ENCODE data around the gene SPARC. TPM values are rescaled to one million over a fixed set of nuclear protein-coding genes. Genes with fewer than 3 reads are reported as not detected.
A peak's percentile ranks its signal among the peaks of the same experiment; 100 is the strongest.

Gene SPARC
- total and polyA plus RNA-seq, 2 donors (not counting 1 experiment from before 2014, with no cell fraction given): 0.45 TPM; not detected in 1

DNA sequence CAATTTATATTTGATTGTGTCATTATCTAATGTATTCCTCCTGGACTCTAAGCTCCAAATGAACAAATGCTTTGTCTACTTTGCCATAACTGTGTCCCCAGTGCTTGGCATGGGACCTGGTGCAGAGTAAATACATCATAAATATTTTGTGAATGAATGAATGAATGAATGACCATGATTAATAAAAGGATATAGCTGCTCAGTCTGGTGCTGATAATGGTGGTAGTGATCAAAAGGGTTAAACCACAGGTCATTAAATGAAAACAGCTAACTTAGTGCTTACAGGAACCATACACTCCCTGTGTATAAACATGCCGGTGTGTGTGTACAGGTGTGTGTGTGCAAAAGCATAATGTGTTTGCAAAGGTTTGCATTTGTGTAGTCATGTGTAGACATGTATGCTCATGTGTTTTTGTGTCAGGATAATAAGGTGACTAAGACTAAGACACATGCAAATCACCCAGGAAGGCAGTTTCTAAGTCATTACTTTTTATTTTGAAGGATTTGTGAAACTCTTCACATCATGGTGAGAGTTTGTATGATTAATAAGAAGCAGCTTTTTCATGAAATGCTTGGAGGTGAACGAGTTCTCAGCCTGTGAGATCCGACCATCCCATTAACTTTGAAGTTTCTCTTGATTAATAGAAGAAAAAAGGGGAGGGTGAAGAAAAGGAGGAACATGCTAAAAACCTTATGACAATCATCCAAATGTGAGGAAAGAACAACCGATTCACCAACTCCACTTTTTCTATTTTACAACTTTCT lies 24.6 kb downstream of the SPARC start:
- H2AFZ ChIP-seq (ENCODE audit: insufficient read depth, low read depth, low read length, poor library complexity, severe bottlenecking): peak overlapping the region; percentile 51
- H3K9ac ChIP-seq (ENCODE audit: low read length): no peak overlapping the region
- H3K27ac ChIP-seq (ENCODE audit: low read length in 2 of 2): no peak overlapping the region
- H3K4me1 Mint-ChIP-seq: peaks cover 25% of the 10 kb centered on the region
- ATAC-seq (ENCODE audit: low read depth): no peak
- H3K4me3 ChIP-seq (ENCODE audit: control extremely low read depth in 1 of 5, extremely low read depth in 1 of 5, insufficient read depth in 1 of 5, low read depth in 2 of 5, low read length in 4 of 5): no peak overlapping the region
- intact Hi-C loops (cut with micrococcal nuclease): no loop called here
- no peaks in the 10 kb centered on the region for H3K9me3 Mint-ChIP-seq (ENCODE audit: insufficient read depth)
- H3K9me3 ChIP-seq (ENCODE audit: control extremely low read depth in 1 of 3, control insufficient read depth in 2 of 3, insufficient read depth in 1 of 3, low read length in 2 of 3): no peaks in the 10 kb centered on the region
- no peaks in the 10 kb centered on the region for H4K20me1 ChIP-seq (ENCODE audit: control insufficient read depth, insufficient read depth, low read length, poor library complexity, severe bottlenecking)
- WGBS (ENCODE audit: insufficient coverage): 43% methylated on average over 1 of the region's 4 CpGs
- CTCF ChIA-PET: interaction anchor here (1.2 to 6.1 kb wide), 6 partner anchors 9 to 481 kb away, joined by 3 to 156 read pairs (median 8); no protein-coding TSS in a partner anchor
- peaks cover 0 to 4% (median 0%) of the 10 kb centered on the region in 4 experiments for H3K27me3 ChIP-seq (replicated peaks in 1 of 4; ENCODE audit: control extremely low read depth in 1 of 4, control insufficient read depth in 3 of 4, insufficient read depth in 4 of 4, low read length in 3 of 4)
- TF ChIP-seq EZH2 (IDR thresholded peaks at IDR 0.05; ENCODE audit: borderline replicate concordance, insufficient read depth, low read depth, low read length, poor library complexity, severe bottlenecking): no peak
- TF ChIP-seq, protein P1, sequence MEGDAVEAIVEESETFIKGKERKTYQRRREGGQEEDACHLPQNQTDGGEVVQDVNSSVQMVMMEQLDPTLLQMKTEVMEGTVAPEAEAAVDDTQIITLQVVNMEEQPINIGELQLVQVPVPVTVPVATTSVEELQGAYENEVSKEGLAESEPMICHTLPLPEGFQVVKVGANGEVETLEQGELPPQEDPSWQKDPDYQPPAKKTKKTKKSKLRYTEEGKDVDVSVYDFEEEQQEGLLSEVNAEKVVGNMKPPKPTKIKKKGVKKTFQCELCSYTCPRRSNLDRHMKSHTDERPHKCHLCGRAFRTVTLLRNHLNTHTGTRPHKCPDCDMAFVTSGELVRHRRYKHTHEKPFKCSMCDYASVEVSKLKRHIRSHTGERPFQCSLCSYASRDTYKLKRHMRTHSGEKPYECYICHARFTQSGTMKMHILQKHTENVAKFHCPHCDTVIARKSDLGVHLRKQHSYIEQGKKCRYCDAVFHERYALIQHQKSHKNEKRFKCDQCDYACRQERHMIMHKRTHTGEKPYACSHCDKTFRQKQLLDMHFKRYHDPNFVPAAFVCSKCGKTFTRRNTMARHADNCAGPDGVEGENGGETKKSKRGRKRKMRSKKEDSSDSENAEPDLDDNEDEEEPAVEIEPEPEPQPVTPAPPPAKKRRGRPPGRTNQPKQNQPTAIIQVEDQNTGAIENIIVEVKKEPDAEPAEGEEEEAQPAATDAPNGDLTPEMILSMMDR (IDR thresholded peaks at IDR 0.05): no peak
- peaks cover 15 to 22% of the 10 kb centered on the region in 2 donors for H3K4me1 ChIP-seq (ENCODE audit: control insufficient read depth in 2 of 2, insufficient read depth in 2 of 2, low read length in 2 of 2)
- H3K36me3 ChIP-seq (replicated peaks in 1 of 2; ENCODE audit: control extremely low read depth in 1 of 2, control insufficient read depth in 1 of 2, extremely low read depth in 1 of 2, insufficient read depth in 2 of 2, low read length in 1 of 2): no peaks in the 10 kb centered on the region
- H3K4me3 Mint-ChIP-seq: peak overlapping the region; percentile 15
- POLR2A ChIA-PET: no interaction called here
- DNase-seq: no peak
- no peak overlapping the region for H3K4me2 ChIP-seq (replicated peaks; ENCODE audit: low read depth, low read length, poor library complexity, severe bottlenecking)
- no peaks in the 10 kb centered on the region for H3K27me3 Mint-ChIP-seq
- H3K79me2 ChIP-seq (ENCODE audit: control insufficient read depth, insufficient read depth, low read length): no peaks in the 10 kb centered on the region
- H3K27ac Mint-ChIP-seq: peak overlapping the region; percentile 29

Data from B cell (primary cell).